ENCODE data around the gene ZNF618.

- TF ChIP-seq POLR2A (IDR thresholded peaks at IDR 0.05) (no peak), CTCF (IDR thresholded peaks at IDR 0.05) (no peak), POLR2AphosphoS5 (IDR thresholded peaks at IDR 0.05; ENCODE audit: insufficient read depth in 1 of 2, low read depth in 1 of 2) (no peak)
Observed at GRCh38 chr9:113985968-113986585, 110.0 kb downstream of the ZNF618 start.

Data from vagina (tissue), 2 donors.